Progenitor cell of endocrine pancreas (in vitro differentiated cells): Measurements from ENCODE around the gene CACNA2D1. TPM values are rescaled to one million over a fixed set of nuclear protein-coding genes. Genes with fewer than 3 reads are reported as not detected.
"Not testable (repeated sequence)": the region's sequence is repeated elsewhere in the genome, so short reads cannot be mapped to it uniquely, and the experiment has no call there.

ENCODE experiments used
- DNase-seq: peaks from one replicate; pipeline ENCODE4 v3.0.0; 2021; ENCODE audit warnings: low spot score; ENCODE audit not compliant: unreplicated experiment
- H3K27ac Mint-ChIP-seq: 2 replicates; pipeline ENCODE4 v1.8.0; 2021; ENCODE audit warnings: mild to moderate bottlenecking, moderate library complexity, mixed read lengths
- H3K27me3 Mint-ChIP-seq: 2 replicates; pipeline ENCODE4 v1.8.0; 2021; ENCODE audit warnings: mixed read lengths
- H3K36me3 Mint-ChIP-seq: 2 replicates; pipeline ENCODE4 v1.8.0; 2022; ENCODE audit warnings: mixed read lengths; ENCODE audit not compliant: insufficient read depth
- H3K4me1 Mint-ChIP-seq: 2 replicates; pipeline ENCODE4 v1.8.0; 2021; ENCODE audit warnings: low read depth, mixed read lengths
- H3K4me3 Mint-ChIP-seq: 2 replicates; pipeline ENCODE4 v1.8.0; 2021; ENCODE audit warnings: low read depth, mild to moderate bottlenecking, moderate library complexity, mixed read lengths
- H3K9me3 Mint-ChIP-seq: 2 replicates; pipeline ENCODE4 v1.8.0; 2021; ENCODE audit warnings: low read depth, mixed read lengths
- CTCF ChIP-seq: fragments of 200-600 bp; sonication (generic); IDR thresholded peaks from one replicate; pipeline ENCODE4 v1.5.0; 2021; ENCODE audit warnings: antibody characterized with exemption, mild to moderate bottlenecking; ENCODE audit not compliant: unreplicated experiment
- total RNA-seq: library from RNA; stranded (reverse); gene quantifications from 2 replicates; pipeline ENCODE4 v1.2.1, GENCODE V29; 2021

The CACNA2D1 gene
- total RNA-seq, 1 donor from 2014 or later = 25.1 TPM

- H3K27me3 Mint-ChIP-seq = no peaks in the 10 kb centered on the region
- DNase-seq = no peak
- no peak for TF ChIP-seq CTCF
- no peaks in the 10 kb centered on the region for H3K9me3 Mint-ChIP-seq
- H3K36me3 Mint-ChIP-seq = no peaks in the 10 kb centered on the region
- H3K4me3 Mint-ChIP-seq = no peak overlapping the region
- H3K27ac Mint-ChIP-seq = no peak overlapping the region
- H3K4me1 Mint-ChIP-seq = no peaks in the 10 kb centered on the region
These were observed 427.8 kb downstream of the CACNA2D1 start for GRCh38 chr7:82015751-82016150.

GRCh38 chr7:82014574-82014973, 429.0 kb downstream of the CACNA2D1 start:
- H3K27me3 Mint-ChIP-seq, H3K9me3 Mint-ChIP-seq, H3K36me3 Mint-ChIP-seq, H3K4me3 Mint-ChIP-seq, H3K27ac Mint-ChIP-seq, DNase-seq, H3K4me1 Mint-ChIP-seq: not testable (repeated sequence)

- TF ChIP-seq CTCF = no peak
- DNase-seq = no peak
- H3K27ac Mint-ChIP-seq = no peak overlapping the region
- no peak overlapping the region for H3K4me3 Mint-ChIP-seq
- no peaks in the 10 kb centered on the region for H3K36me3 Mint-ChIP-seq
- H3K4me1 Mint-ChIP-seq = no peaks in the 10 kb centered on the region
- H3K9me3 Mint-ChIP-seq = no peaks in the 10 kb centered on the region
- no peaks in the 10 kb centered on the region for H3K27me3 Mint-ChIP-seq
These were observed 431.1 kb downstream of the CACNA2D1 start for GRCh38 chr7:82012453-82012852.

- H3K9me3 Mint-ChIP-seq = no peaks in the 10 kb centered on the region
- no peaks in the 10 kb centered on the region for H3K36me3 Mint-ChIP-seq
- no peak overlapping the region for H3K4me3 Mint-ChIP-seq
- TF ChIP-seq CTCF = no peak
- no peak for DNase-seq
- no peaks in the 10 kb centered on the region for H3K27me3 Mint-ChIP-seq
- H3K4me1 Mint-ChIP-seq = no peaks in the 10 kb centered on the region
- no peak overlapping the region for H3K27ac Mint-ChIP-seq
These were observed 433.2 kb downstream of the CACNA2D1 start for GRCh38 chr7:82010416-82010815.

GRCh38 chr7:82007315-82007714, 436.3 kb downstream of the CACNA2D1 start:
- Mint-ChIP-seq H3K36me3 (no peaks in the 10 kb centered on the region), H3K4me3 (no peak overlapping the region), H3K27ac (no peak overlapping the region)

GRCh38 chr7:82005056-82005455, 438.5 kb downstream of the CACNA2D1 start:
- Mint-ChIP-seq H3K27me3 (no peaks in the 10 kb centered on the region), H3K4me3 (no peak overlapping the region), H3K27ac (no peak overlapping the region), H3K4me1 (no peaks in the 10 kb centered on the region), H3K9me3 (no peaks in the 10 kb centered on the region), H3K36me3 (no peaks in the 10 kb centered on the region)
- no peak for TF ChIP-seq CTCF
- no peak for DNase-seq

More at GRCh38 chr7:82007315-82007714, 436.3 kb downstream of the CACNA2D1 start:
- H3K9me3 Mint-ChIP-seq = no peaks in the 10 kb centered on the region
- no peaks in the 10 kb centered on the region for H3K4me1 Mint-ChIP-seq
- no peaks in the 10 kb centered on the region for H3K27me3 Mint-ChIP-seq
- no peak for DNase-seq
- no peak for TF ChIP-seq CTCF
